CD4-positive, alpha-beta T cell treated with Interleukin-17A for 4 hours (primary cell): ENCODE measurements around the gene ALDH3A1.

ENCODE experiments used
- DNase-seq: peaks from one replicate; pipeline ENCODE4 v3.0.0-alpha.2; 2020; ENCODE audit warnings: mixed read lengths

ALDH3A1 gene

GRCh38 chr17:19740933-19741332, 7.2 kb downstream of the ALDH3A1 start:
- DNase-seq, result no peak

- no peak for DNase-seq
Observed at GRCh38 chr17:19739241-19740201, 8.6 kb downstream of the ALDH3A1 start.

GRCh38 chr17:19738757-19739156, 9.3 kb downstream of the ALDH3A1 start:
- no peak for DNase-seq

- no peak for DNase-seq
Observed at GRCh38 chr17:19738073-19738449, 10.0 kb downstream of the ALDH3A1 start.

GRCh38 chr17:19737305-19738072, 10.6 kb downstream of the ALDH3A1 start:
- DNase-seq, result no peak

- no peak for DNase-seq
Observed at GRCh38 chr17:19736071-19736470, 12.0 kb downstream of the ALDH3A1 start.

- DNase-seq, result no peak
Observed at GRCh38 chr17:19733953-19734526, 14.1 kb downstream of the ALDH3A1 start.

GRCh38 chr17:19731626-19732025, 16.5 kb downstream of the ALDH3A1 start:
- no peak for DNase-seq

- no peak for DNase-seq
Observed at GRCh38 chr17:19730843-19731242, 17.3 kb downstream of the ALDH3A1 start.

- no peak for DNase-seq
Observed at GRCh38 chr17:19729900-19730299, 18.2 kb downstream of the ALDH3A1 start.

GRCh38 chr17:19728084-19728495, 20.0 kb downstream of the ALDH3A1 start:
- peak; percentile 8 for DNase-seq

GRCh38 chr17:19727501-19728078, 20.5 kb downstream of the ALDH3A1 start:
- no peak for DNase-seq

GRCh38 chr17:19726631-19727376, 21.3 kb downstream of the ALDH3A1 start:
- no peak for DNase-seq

- no peak for DNase-seq
Observed at GRCh38 chr17:19725486-19725885, 22.6 kb downstream of the ALDH3A1 start.

- DNase-seq, result peak; percentile 71
Observed at GRCh38 chr17:19724501-19725420, 23.3 kb downstream of the ALDH3A1 start.

GRCh38 chr17:19723964-19724363, 24.1 kb downstream of the ALDH3A1 start:
- DNase-seq, result no peak

GRCh38 chr17:19720631-19721426, 27.3 kb downstream of the ALDH3A1 start:
- no peak for DNase-seq

GRCh38 chr17:19720210-19720475, 28.0 kb downstream of the ALDH3A1 start:
- no peak for DNase-seq

GRCh38 chr17:19719355-19720209, 28.5 kb downstream of the ALDH3A1 start:
- DNase-seq, result no peak
